ENCODE measurements around the gene ATP11A.

- TF ChIP-seq, protein P1, sequence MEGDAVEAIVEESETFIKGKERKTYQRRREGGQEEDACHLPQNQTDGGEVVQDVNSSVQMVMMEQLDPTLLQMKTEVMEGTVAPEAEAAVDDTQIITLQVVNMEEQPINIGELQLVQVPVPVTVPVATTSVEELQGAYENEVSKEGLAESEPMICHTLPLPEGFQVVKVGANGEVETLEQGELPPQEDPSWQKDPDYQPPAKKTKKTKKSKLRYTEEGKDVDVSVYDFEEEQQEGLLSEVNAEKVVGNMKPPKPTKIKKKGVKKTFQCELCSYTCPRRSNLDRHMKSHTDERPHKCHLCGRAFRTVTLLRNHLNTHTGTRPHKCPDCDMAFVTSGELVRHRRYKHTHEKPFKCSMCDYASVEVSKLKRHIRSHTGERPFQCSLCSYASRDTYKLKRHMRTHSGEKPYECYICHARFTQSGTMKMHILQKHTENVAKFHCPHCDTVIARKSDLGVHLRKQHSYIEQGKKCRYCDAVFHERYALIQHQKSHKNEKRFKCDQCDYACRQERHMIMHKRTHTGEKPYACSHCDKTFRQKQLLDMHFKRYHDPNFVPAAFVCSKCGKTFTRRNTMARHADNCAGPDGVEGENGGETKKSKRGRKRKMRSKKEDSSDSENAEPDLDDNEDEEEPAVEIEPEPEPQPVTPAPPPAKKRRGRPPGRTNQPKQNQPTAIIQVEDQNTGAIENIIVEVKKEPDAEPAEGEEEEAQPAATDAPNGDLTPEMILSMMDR (IDR thresholded peaks at IDR 0.05; ENCODE audit: extremely low read depth in 1 of 2, insufficient read depth in 1 of 2, low read depth in 1 of 2, low read length in 2 of 2) = no peak
- no peak for TF ChIP-seq POLR2AphosphoS5 (IDR thresholded peaks at IDR 0.05; ENCODE audit: insufficient read depth, low read depth, low read length)
- TF ChIP-seq EZH2 (IDR thresholded peaks at IDR 0.05; ENCODE audit: borderline replicate concordance, low read depth, low read length, severe bottlenecking) = no peak
- TF ChIP-seq POLR2A (IDR thresholded peaks at IDR 0.05; ENCODE audit: low read depth, low read length) = no peak
- TF ChIP-seq, protein P2, sequence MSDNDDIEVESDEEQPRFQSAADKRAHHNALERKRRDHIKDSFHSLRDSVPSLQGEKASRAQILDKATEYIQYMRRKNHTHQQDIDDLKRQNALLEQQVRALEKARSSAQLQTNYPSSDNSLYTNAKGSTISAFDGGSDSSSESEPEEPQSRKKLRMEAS (IDR thresholded peaks at IDR 0.05; ENCODE audit: insufficient read depth, insufficient read length) = no peak
- no peak for TF ChIP-seq JUN (IDR thresholded peaks at IDR 0.05; ENCODE audit: borderline replicate concordance, insufficient read depth, insufficient read length, low read depth)
- TF ChIP-seq MYC (IDR thresholded peaks at IDR 0.05; ENCODE audit: low read depth, low read length) = no peak
These were observed 209.7 kb downstream of the ATP11A start for GRCh38 chr13:112899281-112900225.

Measured in endothelial cell of umbilical vein (primary cell).